Endothelial cell of umbilical vein (primary cell): ENCODE data around the gene FHIT. TPM values are rescaled to one million over a fixed set of nuclear protein-coding genes. Genes with fewer than 3 reads are reported as not detected.

ENCODE experiments used
- BruUV-seq: library from RNA; stranded (reverse); fragments of 400-500 nt; replicated peaks from 2 replicates; lab custom pipeline; 2021; lab: Mats Ljungman, UMichigan
- CTCF ChIA-PET: fragments of 300-600, 350-600 bp; sonication (Branson Sonifier 250); formaldehyde crosslinking; loops from one replicate; lab custom pipeline; 2021; ENCODE audit warnings: antibody characterized with exemption, inconsistent platforms; lab: Charles Lee
- POLR2A ChIA-PET: fragments of 300-600, 350-600 bp; sonication (Branson Sonifier 250); formaldehyde crosslinking; loops from one replicate; lab custom pipeline; 2021; ENCODE audit warnings: antibody characterized with exemption, inconsistent platforms; lab: Charles Lee
- DNase-seq: peaks from one replicate; pipeline ENCODE4 v3.0.0-alpha.2; 2011; ENCODE audit warnings: low read depth, low spot score
- FAIRE-seq: peaks from 2 replicates; lab custom pipeline; 2011; peaks lifted over from hg19 to GRCh38; lab: Jason Lieb, UNC
- H2AFZ ChIP-seq: 2 replicates; pipeline ENCODE4 v1.6.0; 2012; ENCODE audit warnings: low read depth, low read length, control low read depth, inconsistent platforms
- H3K27ac ChIP-seq: 2 replicates; pipeline ENCODE4 v1.5.1; 2011; ENCODE audit warnings: low read depth, mild to moderate bottlenecking, control low read depth, low read length, moderate library complexity; ENCODE audit not compliant: insufficient read depth
- H3K27me3 ChIP-seq, 2 experiments: 2 replicates each; pipeline versions ENCODE4 v1.6.0 to v1.6.1; 2011; ENCODE audit warnings: low read length in 2 of 2, mixed read lengths in 1 of 2; ENCODE audit not compliant: control insufficient read depth in 2 of 2, insufficient read depth in 2 of 2
- H3K36me3 ChIP-seq, 2 experiments: 2 replicates in 1 of 2; 3 replicates in 1 of 2; pipeline ENCODE4 v1.5.1; 2011; ENCODE audit warnings: low read length in 2 of 2, mild to moderate bottlenecking in 1 of 2, moderate library complexity in 1 of 2; ENCODE audit not compliant: control insufficient read depth in 2 of 2, insufficient read depth in 2 of 2; ENCODE audit errors: extremely low read depth in 1 of 2
- H3K4me1 ChIP-seq: 3 replicates; pipeline ENCODE4 v1.5.1; 2011; ENCODE audit warnings: mild to moderate bottlenecking, low read length; ENCODE audit not compliant: control insufficient read depth, insufficient read depth; ENCODE audit errors: extremely low read depth
- H3K4me2 ChIP-seq: 2 replicates; pipeline ENCODE4 v1.6.1; 2011; ENCODE audit warnings: low read length, control low read depth, mixed read lengths; ENCODE audit not compliant: insufficient read depth
- H3K4me3 ChIP-seq, 3 experiments: fragments of 200-600 bp in 1 of 3; sonication (generic), shearing (Covaris generic) in 1 of 3; replicated peaks in 1 of 3; 2 replicates each; pipeline ENCODE4 v1.5.1; 2011 to 2016; ENCODE audit warnings: control low read depth in 3 of 3, low read length in 3 of 3, mild to moderate bottlenecking in 2 of 3, inconsistent platforms in 1 of 3, low read depth in 1 of 3, moderate library complexity in 1 of 3; ENCODE audit not compliant: insufficient read depth in 1 of 3
- H3K79me2 ChIP-seq: 2 replicates; pipeline ENCODE4 v1.6.0; 2012; ENCODE audit warnings: low read length, inconsistent platforms; ENCODE audit not compliant: control insufficient read depth, insufficient read depth
- H3K9ac ChIP-seq: replicated peaks from 2 replicates; pipeline ENCODE3; 2011; ENCODE audit warnings: low read length, control low read depth; ENCODE audit not compliant: insufficient read depth; ENCODE audit errors: extremely low read depth
- H3K9me1 ChIP-seq: replicated peaks from 3 replicates; pipeline ENCODE4 v1.6.0; 2011; ENCODE audit warnings: mild to moderate bottlenecking, low read length; ENCODE audit not compliant: control insufficient read depth, insufficient read depth; ENCODE audit errors: extremely low read depth
- H3K9me3 ChIP-seq: replicated peaks from 2 replicates; pipeline ENCODE4 v1.5.1; 2012; ENCODE audit warnings: low read length, inconsistent platforms; ENCODE audit not compliant: control insufficient read depth, insufficient read depth
- H4K20me1 ChIP-seq: replicated peaks from 2 replicates; pipeline ENCODE3; 2011; ENCODE audit warnings: mild to moderate bottlenecking, low read length; ENCODE audit not compliant: control insufficient read depth, insufficient read depth; ENCODE audit errors: extremely low read depth
- EZH2 ChIP-seq: IDR thresholded peaks from 2 replicates; pipeline ENCODE4 v1.6.1; 2012; ENCODE audit warnings: borderline replicate concordance, low read depth, mild to moderate bottlenecking, moderate library complexity, low read length, inconsistent platforms; ENCODE audit not compliant: severe bottlenecking
- FOS ChIP-seq: IDR thresholded peaks from 2 replicates; pipeline ENCODE4 v1.6.1; 2011; ENCODE audit warnings: mild to moderate bottlenecking, low read length, moderate library complexity, borderline replicate concordance; ENCODE audit not compliant: insufficient read depth
- GATA2 ChIP-seq: IDR thresholded peaks from 2 replicates; pipeline ENCODE4 v1.7.0; 2011; ENCODE audit warnings: low read depth, mild to moderate bottlenecking, moderate library complexity, mixed read lengths, low read length; ENCODE audit not compliant: insufficient read length, insufficient read depth
- JUN ChIP-seq: IDR thresholded peaks from 2 replicates; pipeline ENCODE4 v1.6.1; 2011; ENCODE audit warnings: borderline replicate concordance, low read depth; ENCODE audit not compliant: insufficient read length, insufficient read depth
- MYC ChIP-seq: IDR thresholded peaks from one replicate; pipeline ENCODE4 v1.6.1; 2011; ENCODE audit warnings: mild to moderate bottlenecking, low read depth, low read length
- POLR2A ChIP-seq: IDR thresholded peaks from 2 replicates; pipeline ENCODE4 v1.6.1; 2012; ENCODE audit warnings: low read depth, mild to moderate bottlenecking, control low read depth, low read length
- POLR2AphosphoS5 ChIP-seq: IDR thresholded peaks from 2 replicates; pipeline ENCODE4 v1.6.1; 2012; ENCODE audit warnings: low read depth, mild to moderate bottlenecking, control low read depth, low read length, moderate library complexity; ENCODE audit not compliant: insufficient read depth
- dilution Hi-C: fragments of 300-500 bp; cut with MboI; formaldehyde crosslinking; loops from one replicate; pipeline ENCODE4 v1.15.0; 2019; ENCODE audit warnings: low sequenced_read_pairs; ENCODE audit not compliant: extremely low pct_ligation_motif_present
- intact Hi-C: fragments of 100-400 bp; cut with micrococcal nuclease; formaldehyde crosslinking; loops from one replicate; pipeline ENCODE4 v1.10.0; 2022
- polyA plus RNA-seq, 4 experiments: library from polyadenylated mRNA; depleted of rRNA in 3 of 4; stranded (reverse) in 3 of 4; unstranded in 1 of 4; fragments of >200 nt; gene quantifications; 2 replicates each; pipeline versions ENCODE4 v1.2.1 to v1.2.3, GENCODE V29; 2011 to 2012; ENCODE audit warnings: missing spikeins in 1 of 4
- total RNA-seq: library from RNA; stranded (reverse); gene quantifications from 2 replicates; pipeline ENCODE4 v1.2.3, GENCODE V29; 2021
- TF ChIP-seq, protein P1 (sequence below), 2 donors: IDR thresholded peaks; 1 replicate in 1 of 2; 2 replicates in 1 of 2; pipeline ENCODE4 v1.5.1; 2011; ENCODE audit warnings: low read length in 2 of 2, mild to moderate bottlenecking in 2 of 2, moderate library complexity in 2 of 2, control low read depth in 1 of 2, inconsistent platforms in 1 of 2, low read depth in 1 of 2; ENCODE audit not compliant: insufficient read depth in 1 of 2; ENCODE audit errors: extremely low read depth in 1 of 2
- TF ChIP-seq, protein P2 (sequence below): IDR thresholded peaks from 2 replicates; pipeline ENCODE4 v1.6.1; 2011; ENCODE audit not compliant: insufficient read depth, insufficient read length

Gene FHIT
- total and polyA plus RNA-seq, 2 donors (not counting 3 experiments of a cell fraction or from before 2014, with no cell fraction given) = 0.47 to 2.2 TPM

DNA sequence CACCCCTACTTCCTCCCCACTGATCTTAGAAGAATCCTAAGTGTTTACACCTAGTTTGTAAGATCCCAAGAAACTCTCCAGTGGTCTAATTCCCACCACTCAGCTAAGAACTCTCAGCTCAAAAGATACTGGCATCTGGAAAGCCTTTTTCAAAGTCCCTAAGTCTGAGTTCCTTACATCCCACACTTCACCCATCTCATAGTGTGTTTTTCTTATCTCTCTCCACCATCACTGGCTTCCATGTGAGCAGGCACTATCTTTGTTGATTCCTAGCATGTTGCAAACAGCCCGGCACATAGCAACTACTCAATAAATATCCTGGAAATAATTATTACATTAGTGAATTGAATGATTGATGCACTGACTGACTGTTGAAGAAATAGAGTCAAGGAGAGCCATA is 173.7 kb downstream of the FHIT start:
- Histone ChIP-seq H3K27ac (no peak overlapping the region), H3K9me1 (no peaks in the 10 kb centered on the region), H3K27me3 (no peaks in the 10 kb centered on the region), H3K9ac (no peak overlapping the region), H3K9me3 (no peaks in the 10 kb centered on the region), H3K4me2 (no peak overlapping the region), H4K20me1 (no peaks in the 10 kb centered on the region), H3K4me1 (no peaks in the 10 kb centered on the region), H3K4me3 (no peak overlapping the region), H3K79me2 (no peaks in the 10 kb centered on the region), H3K36me3 (no peaks in the 10 kb centered on the region), H2AFZ (no peak overlapping the region)
- no peak for TF ChIP-seq EZH2
- TF ChIP-seq FOS = no peak
- TF ChIP-seq, protein P1, sequence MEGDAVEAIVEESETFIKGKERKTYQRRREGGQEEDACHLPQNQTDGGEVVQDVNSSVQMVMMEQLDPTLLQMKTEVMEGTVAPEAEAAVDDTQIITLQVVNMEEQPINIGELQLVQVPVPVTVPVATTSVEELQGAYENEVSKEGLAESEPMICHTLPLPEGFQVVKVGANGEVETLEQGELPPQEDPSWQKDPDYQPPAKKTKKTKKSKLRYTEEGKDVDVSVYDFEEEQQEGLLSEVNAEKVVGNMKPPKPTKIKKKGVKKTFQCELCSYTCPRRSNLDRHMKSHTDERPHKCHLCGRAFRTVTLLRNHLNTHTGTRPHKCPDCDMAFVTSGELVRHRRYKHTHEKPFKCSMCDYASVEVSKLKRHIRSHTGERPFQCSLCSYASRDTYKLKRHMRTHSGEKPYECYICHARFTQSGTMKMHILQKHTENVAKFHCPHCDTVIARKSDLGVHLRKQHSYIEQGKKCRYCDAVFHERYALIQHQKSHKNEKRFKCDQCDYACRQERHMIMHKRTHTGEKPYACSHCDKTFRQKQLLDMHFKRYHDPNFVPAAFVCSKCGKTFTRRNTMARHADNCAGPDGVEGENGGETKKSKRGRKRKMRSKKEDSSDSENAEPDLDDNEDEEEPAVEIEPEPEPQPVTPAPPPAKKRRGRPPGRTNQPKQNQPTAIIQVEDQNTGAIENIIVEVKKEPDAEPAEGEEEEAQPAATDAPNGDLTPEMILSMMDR (IDR thresholded peaks at IDR 0.05; ENCODE audit: extremely low read depth in 1 of 2, insufficient read depth in 1 of 2, low read depth in 1 of 2, low read length in 2 of 2) = no peak
- no peak for TF ChIP-seq JUN
- TF ChIP-seq POLR2A = no peak
- TF ChIP-seq POLR2AphosphoS5 = no peak
- no peak for TF ChIP-seq GATA2
- TF ChIP-seq MYC = no peak
- TF ChIP-seq, protein P2, sequence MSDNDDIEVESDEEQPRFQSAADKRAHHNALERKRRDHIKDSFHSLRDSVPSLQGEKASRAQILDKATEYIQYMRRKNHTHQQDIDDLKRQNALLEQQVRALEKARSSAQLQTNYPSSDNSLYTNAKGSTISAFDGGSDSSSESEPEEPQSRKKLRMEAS = no peak
- ChIA-PET CTCF (no interaction called here), POLR2A (no interaction called here)
- DNase-seq (no peak), FAIRE-seq (no peak)
- no TSS peak for BruUV-seq
- intact Hi-C loops (no loop called here), dilution Hi-C loops (no loop called here)
